Measurements from ENCODE around the gene PCDHGB6. TPM values are rescaled to one million over a fixed set of nuclear protein-coding genes. Genes with fewer than 3 reads are reported as not detected.
A peak's percentile ranks its signal among the peaks of the same experiment; 100 is the strongest.
"Not testable (repeated sequence)": the region's sequence is repeated elsewhere in the genome, so short reads cannot be mapped to it uniquely, and the experiment has no call there.

The PCDHGB6 gene
- total and polyA plus RNA-seq, 9 of the 15 experiments (the other 6 are each of a cell fraction or from before 2014, with no cell fraction given): 0.01 to 0.11 (median 0.07) TPM; not detected in 1

DNA sequence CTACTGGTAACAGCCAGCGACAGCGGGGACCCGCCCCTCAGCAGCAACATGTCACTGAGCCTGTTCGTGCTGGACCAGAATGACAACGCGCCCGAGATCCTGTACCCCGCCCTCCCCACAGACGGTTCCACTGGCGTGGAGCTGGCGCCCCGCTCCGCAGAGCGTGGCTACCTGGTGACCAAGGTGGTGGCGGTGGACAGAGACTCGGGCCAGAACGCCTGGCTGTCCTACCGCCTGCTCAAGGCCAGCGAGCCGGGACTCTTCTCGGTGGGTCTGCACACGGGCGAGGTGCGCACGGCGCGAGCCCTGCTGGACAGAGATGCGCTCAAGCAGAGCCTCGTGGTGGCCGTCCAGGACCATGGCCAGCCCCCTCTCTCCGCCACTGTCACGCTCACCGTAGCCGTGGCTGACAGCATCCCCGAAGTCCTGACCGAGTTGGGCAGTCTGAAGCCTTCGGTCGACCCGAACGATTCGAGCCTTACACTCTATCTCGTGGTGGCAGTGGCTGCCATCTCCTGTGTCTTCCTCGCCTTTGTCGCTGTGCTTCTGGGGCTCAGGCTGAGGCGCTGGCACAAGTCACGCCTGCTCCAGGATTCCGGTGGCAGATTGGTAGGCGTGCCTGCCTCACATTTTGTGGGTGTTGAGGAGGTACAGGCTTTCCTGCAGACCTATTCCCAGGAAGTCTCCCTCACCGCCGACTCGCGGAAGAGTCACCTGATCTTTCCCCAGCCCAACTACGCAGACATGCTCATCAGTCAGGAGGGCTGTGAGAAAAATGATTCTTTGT, 13.2 kb upstream of the PCDHGB6 start:
- intact Hi-C loops (cut with micrococcal nuclease); H3K9me1 ChIP-seq (ENCODE audit: control insufficient read depth, insufficient read depth, low read length); H3K9ac ChIP-seq (ENCODE audit: insufficient read depth in 1 of 2, low read depth in 2 of 2, low read length in 2 of 2); FAIRE-seq; POLR2A ChIA-PET; ATAC-seq; H4K20me1 ChIP-seq (replicated peaks; ENCODE audit: control insufficient read depth, insufficient read depth, low read length); H3K4me3 ChIP-seq; CTCF ChIA-PET (ENCODE audit: low intra/inter-chr PET ratio); H3K36me3 ChIP-seq (ENCODE audit: control insufficient read depth, insufficient read depth, low read length); DNase-seq (ENCODE audit: extremely low read depth in 1 of 4, low spot score in 3 of 4); in situ Hi-C loops (cut with MboI); H2AFZ ChIP-seq (ENCODE audit: low read depth, low read length); H3K79me2 ChIP-seq (ENCODE audit: control insufficient read depth, insufficient read depth, low read length); H3K4me2 ChIP-seq (ENCODE audit: insufficient read depth, low read length); H3K27ac ChIP-seq (ENCODE audit: extremely low read depth, low read depth, low read length); BruUV-seq (replicated peaks); H3K9me3 ChIP-seq (replicated peaks; ENCODE audit: control insufficient read depth, insufficient read depth, low read depth, low read length): not testable (repeated sequence)
- TF ChIP-seq, protein P1, sequence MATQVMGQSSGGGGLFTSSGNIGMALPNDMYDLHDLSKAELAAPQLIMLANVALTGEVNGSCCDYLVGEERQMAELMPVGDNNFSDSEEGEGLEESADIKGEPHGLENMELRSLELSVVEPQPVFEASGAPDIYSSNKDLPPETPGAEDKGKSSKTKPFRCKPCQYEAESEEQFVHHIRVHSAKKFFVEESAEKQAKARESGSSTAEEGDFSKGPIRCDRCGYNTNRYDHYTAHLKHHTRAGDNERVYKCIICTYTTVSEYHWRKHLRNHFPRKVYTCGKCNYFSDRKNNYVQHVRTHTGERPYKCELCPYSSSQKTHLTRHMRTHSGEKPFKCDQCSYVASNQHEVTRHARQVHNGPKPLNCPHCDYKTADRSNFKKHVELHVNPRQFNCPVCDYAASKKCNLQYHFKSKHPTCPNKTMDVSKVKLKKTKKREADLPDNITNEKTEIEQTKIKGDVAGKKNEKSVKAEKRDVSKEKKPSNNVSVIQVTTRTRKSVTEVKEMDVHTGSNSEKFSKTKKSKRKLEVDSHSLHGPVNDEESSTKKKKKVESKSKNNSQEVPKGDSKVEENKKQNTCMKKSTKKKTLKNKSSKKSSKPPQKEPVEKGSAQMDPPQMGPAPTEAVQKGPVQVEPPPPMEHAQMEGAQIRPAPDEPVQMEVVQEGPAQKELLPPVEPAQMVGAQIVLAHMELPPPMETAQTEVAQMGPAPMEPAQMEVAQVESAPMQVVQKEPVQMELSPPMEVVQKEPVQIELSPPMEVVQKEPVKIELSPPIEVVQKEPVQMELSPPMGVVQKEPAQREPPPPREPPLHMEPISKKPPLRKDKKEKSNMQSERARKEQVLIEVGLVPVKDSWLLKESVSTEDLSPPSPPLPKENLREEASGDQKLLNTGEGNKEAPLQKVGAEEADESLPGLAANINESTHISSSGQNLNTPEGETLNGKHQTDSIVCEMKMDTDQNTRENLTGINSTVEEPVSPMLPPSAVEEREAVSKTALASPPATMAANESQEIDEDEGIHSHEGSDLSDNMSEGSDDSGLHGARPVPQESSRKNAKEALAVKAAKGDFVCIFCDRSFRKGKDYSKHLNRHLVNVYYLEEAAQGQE (IDR thresholded peaks at IDR 0.05; ENCODE audit: borderline replicate concordance): peak; percentile 31; the same call in 1 of the 2 replicates
- TF ChIP-seq, protein P1 (CRISPR knock-in tag; IDR thresholded peaks at IDR 0.05; ENCODE audit: low read depth): not testable (repeated sequence)
- peaks cover 0 to 26% of the 10 kb centered on the region in 2 experiments; a peak in 3 of 5 replicates for H3K27me3 ChIP-seq (ENCODE audit: control insufficient read depth in 2 of 2, insufficient read depth in 2 of 2, low read length in 2 of 2)
- peaks cover 0 to 14% of the 10 kb centered on the region in 2 experiments; a peak in 1 of 5 replicates for H3K4me1 ChIP-seq (replicated peaks in 1 of 2; ENCODE audit: control insufficient read depth in 2 of 2, insufficient read depth in 2 of 2, low read length in 2 of 2)
- WGBS (ENCODE audit: insufficient coverage, low coverage, missing lambda C conversion rate): 11% methylated on average over 34 of the region's 53 CpGs

Measured in K562 (cell line).